Fibroblast of pulmonary artery (primary cell): Measurements from ENCODE around the gene CYP39A1.

Experiments used
- DNase-seq: peaks from one replicate; pipeline ENCODE4 v3.0.0-alpha.2; 2010; ENCODE audit warnings: low read depth
- H3K4me3 ChIP-seq: replicated peaks from 2 replicates; pipeline ENCODE4 v1.5.1; 2011; ENCODE audit warnings: low read depth, mild to moderate bottlenecking, control low read depth, low read length, moderate library complexity
- CTCF ChIP-seq: IDR thresholded peaks from 2 replicates; pipeline ENCODE4 v1.5.1; 2011; ENCODE audit warnings: mild to moderate bottlenecking, control low read depth, low read length, inconsistent platforms; ENCODE audit errors: missing control alignments

CYP39A1 gene

GRCh38 chr6:46549155-46549554, 103.5 kb downstream of the CYP39A1 start:
- H3K4me3 ChIP-seq = no peak overlapping the region
- no peak for TF ChIP-seq CTCF
- no peak for DNase-seq

GRCh38 chr6:46541556-46541955, 111.1 kb downstream of the CYP39A1 start:
- no peak for TF ChIP-seq CTCF
- H3K4me3 ChIP-seq = no peak overlapping the region
- DNase-seq = no peak

- TF ChIP-seq CTCF = no peak
- H3K4me3 ChIP-seq = no peak overlapping the region
- no peak for DNase-seq
These were observed 112.8 kb downstream of the CYP39A1 start for GRCh38 chr6:46539866-46540265.

GRCh38 chr6:46538800-46539480, 113.7 kb downstream of the CYP39A1 start:
- no peak for TF ChIP-seq CTCF
- H3K4me3 ChIP-seq = no peak overlapping the region
- DNase-seq = no peak

GRCh38 chr6:46530896-46531295, 121.7 kb downstream of the CYP39A1 start:
- H3K4me3 ChIP-seq = no peak overlapping the region
- TF ChIP-seq CTCF = no peak
- DNase-seq = no peak

GRCh38 chr6:46528961-46529750, 123.5 kb downstream of the CYP39A1 start:
- H3K4me3 ChIP-seq = no peak overlapping the region
- no peak for DNase-seq
- no peak for TF ChIP-seq CTCF

- no peak overlapping the region for H3K4me3 ChIP-seq
- no peak for DNase-seq
- TF ChIP-seq CTCF = no peak
These were observed 126.0 kb downstream of the CYP39A1 start for GRCh38 chr6:46526607-46527006.
